ENCODE measurements around the gene STK25. TPM values are rescaled to one million over a fixed set of nuclear protein-coding genes. Genes with fewer than 3 reads are reported as not detected.

STK25 gene
- total RNA-seq: 86.6 TPM
- polyA plus RNA-seq: 198 TPM
- long read RNA-seq, donor 1, full-length matches to known transcripts: 1 of 1 reads
- long read RNA-seq, donor 1, partial matches to known transcripts: 0 of 1 reads
- long read RNA-seq, donor 1, other reads (novel, unspliced or antisense): 0 of 1 reads
- long read RNA-seq, donor 2, full-length matches to known transcripts: 49 of 49 reads
- long read RNA-seq, donor 2, partial matches to known transcripts: 0 of 49 reads
- long read RNA-seq, donor 2, other reads (novel, unspliced or antisense): 0 of 49 reads
- long read RNA-seq, donor 3, full-length matches to known transcripts: 33 of 38 reads
- long read RNA-seq, donor 3, partial matches to known transcripts: 5 of 38 reads
- long read RNA-seq, donor 3, other reads (novel, unspliced or antisense): 0 of 38 reads
- long read RNA-seq, donor 4, full-length matches to known transcripts: 15 of 15 reads
- long read RNA-seq, donor 4, partial matches to known transcripts: 0 of 15 reads
- long read RNA-seq, donor 4, other reads (novel, unspliced or antisense): 0 of 15 reads
- long read RNA-seq, donor 5, full-length matches to known transcripts: 50 of 55 reads
- long read RNA-seq, donor 5, partial matches to known transcripts: 0 of 55 reads
- long read RNA-seq, donor 5, other reads (novel, unspliced or antisense): 5 of 55 reads
- long read RNA-seq, donor 6, full-length matches to known transcripts: 11 of 11 reads
- long read RNA-seq, donor 6, partial matches to known transcripts: 0 of 11 reads
- long read RNA-seq, donor 6, other reads (novel, unspliced or antisense): 0 of 11 reads
- long read RNA-seq, donor 7, full-length matches to known transcripts: 25 of 25 reads
- long read RNA-seq, donor 7, partial matches to known transcripts: 0 of 25 reads
- long read RNA-seq, donor 7, other reads (novel, unspliced or antisense): 0 of 25 reads
- long read RNA-seq, donor 8, full-length matches to known transcripts: 11 of 11 reads
- long read RNA-seq, donor 8, partial matches to known transcripts: 0 of 11 reads
- long read RNA-seq, donor 8, other reads (novel, unspliced or antisense): 0 of 11 reads
- long read RNA-seq, donor 9, full-length matches to known transcripts: 17 of 17 reads
- long read RNA-seq, donor 9, partial matches to known transcripts: 0 of 17 reads
- long read RNA-seq, donor 9, other reads (novel, unspliced or antisense): 0 of 17 reads
- long read RNA-seq, donor 10, full-length matches to known transcripts: 21 of 21 reads
- long read RNA-seq, donor 10, partial matches to known transcripts: 0 of 21 reads
- long read RNA-seq, donor 10, other reads (novel, unspliced or antisense): 0 of 21 reads

- DNase-seq (ENCODE audit: low read depth in 6 of 9, low spot score in 9 of 9): peak; percentile 84 to 99 (median 96)
- H3K9me3 ChIP-seq (ENCODE audit: control insufficient read depth in 2 of 2, insufficient read depth in 1 of 2, low read length in 1 of 2): peaks cover 0 to 5% of the 10 kb centered on the region in 2 donors
- under 1% methylated on average over 122 of the region's 122 CpGs for WGBS
Observed at GRCh38 chr2:241508240-241509154, at the start of gene STK25. Gene STK25 (minus strand): TSS chr2:241508584. CDS start chr2:241508035, 549 bp downstream.

DNA sequence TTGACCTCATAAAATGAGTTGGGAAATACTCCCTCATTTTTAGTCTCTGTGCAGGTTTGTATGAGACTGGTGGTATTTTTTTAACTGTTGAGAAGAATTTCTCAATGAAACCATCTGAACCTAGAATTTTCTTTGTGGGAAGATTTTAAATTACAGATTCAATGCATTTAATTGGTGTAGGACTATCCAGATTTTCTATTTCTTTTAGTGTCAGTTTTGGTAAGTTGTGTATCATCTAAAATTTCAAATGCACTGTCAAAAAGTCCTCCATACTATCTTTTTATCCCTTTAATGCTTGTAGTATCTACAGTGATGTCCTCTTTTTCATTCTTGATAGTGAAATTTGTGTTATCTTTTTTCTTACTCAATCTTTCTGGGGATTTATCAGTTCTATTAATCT, 48.4 kb upstream of the STK25 start:
- Histone ChIP-seq H3K4me3 (ENCODE audit: low read length in 2 of 2) (no peak overlapping the region), H3K36me3 (ENCODE audit: control insufficient read depth in 2 of 2, insufficient read depth in 2 of 2, low read length in 1 of 2) (no peaks in the 10 kb centered on the region), H3K27me3 (ENCODE audit: control insufficient read depth in 2 of 2, insufficient read depth in 1 of 2, low read length in 1 of 2) (peaks cover 37 to 82% of the 10 kb centered on the region in 2 donors), H3K4me1 (ENCODE audit: control insufficient read depth in 2 of 2, insufficient read depth in 2 of 2, low read length in 2 of 2) (peaks cover 2 to 5% of the 10 kb centered on the region in 2 donors), H3K9me3 (ENCODE audit: control insufficient read depth in 2 of 2, insufficient read depth in 1 of 2, low read length in 1 of 2) (no peaks in the 10 kb centered on the region), H3K27ac (ENCODE audit: low read depth in 1 of 2, low read length in 1 of 2) (no peak overlapping the region)
- DNase-seq (ENCODE audit: low read depth in 6 of 9, low spot score in 9 of 9): no peak

More at GRCh38 chr2:241508240-241509154, at the start of gene STK25:
- H3K27ac ChIP-seq (ENCODE audit: low read depth in 1 of 2, low read length in 1 of 2): peak within 1 kb of the TSS in 1 of 2 donors; percentile 75
- peak within 1 kb of the TSS; percentile 70 to 90 for H3K4me3 ChIP-seq (ENCODE audit: low read length in 2 of 2)
- peaks cover 0 to 9% of the 10 kb centered on the region in 2 donors for H3K36me3 ChIP-seq (ENCODE audit: control insufficient read depth in 2 of 2, insufficient read depth in 2 of 2, low read length in 1 of 2)
- peaks cover 9 to 17% of the 10 kb centered on the region in 2 donors for H3K4me1 ChIP-seq (ENCODE audit: control insufficient read depth in 2 of 2, insufficient read depth in 2 of 2, low read length in 2 of 2)
- peaks cover 4 to 19% of the 10 kb centered on the region in 2 donors for H3K27me3 ChIP-seq (ENCODE audit: control insufficient read depth in 2 of 2, insufficient read depth in 1 of 2, low read length in 1 of 2)

DNA sequence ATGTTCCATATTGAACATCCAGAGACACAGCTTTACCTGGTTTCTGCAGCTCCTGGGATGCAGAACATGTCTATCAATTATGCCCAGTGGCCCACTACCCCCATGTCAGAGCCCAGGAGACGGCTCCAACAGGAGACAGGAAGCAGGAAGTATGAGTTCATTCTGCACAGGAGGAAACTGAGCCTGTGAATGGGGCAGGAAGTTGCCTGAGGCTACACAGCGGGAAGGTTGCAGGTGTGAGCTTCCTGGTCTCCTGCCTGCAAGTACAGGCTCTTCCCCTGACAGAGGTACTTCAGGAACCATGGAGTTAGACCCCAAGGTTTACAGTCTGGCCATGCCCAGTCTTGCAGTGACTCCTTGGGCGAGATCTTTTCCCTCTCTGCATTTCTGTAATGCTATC, 47.3 kb upstream of the STK25 start:
- H3K4me3 ChIP-seq (ENCODE audit: low read length in 2 of 2): no peak overlapping the region
- peaks cover 2 to 5% of the 10 kb centered on the region in 2 donors for H3K4me1 ChIP-seq (ENCODE audit: control insufficient read depth in 2 of 2, insufficient read depth in 2 of 2, low read length in 2 of 2)
- no peaks in the 10 kb centered on the region for H3K9me3 ChIP-seq (ENCODE audit: control insufficient read depth in 2 of 2, insufficient read depth in 1 of 2, low read length in 1 of 2)
- peaks cover 33 to 88% of the 10 kb centered on the region in 2 donors for H3K27me3 ChIP-seq (ENCODE audit: control insufficient read depth in 2 of 2, insufficient read depth in 1 of 2, low read length in 1 of 2)
- DNase-seq (ENCODE audit: low read depth in 6 of 9, low spot score in 9 of 9): no peak
- WGBS: 32% methylated on average over 3 of the region's 3 CpGs
- H3K36me3 ChIP-seq (ENCODE audit: control insufficient read depth in 2 of 2, insufficient read depth in 2 of 2, low read length in 1 of 2): no peaks in the 10 kb centered on the region
- no peak overlapping the region for H3K27ac ChIP-seq (ENCODE audit: low read depth in 1 of 2, low read length in 1 of 2)

DNA sequence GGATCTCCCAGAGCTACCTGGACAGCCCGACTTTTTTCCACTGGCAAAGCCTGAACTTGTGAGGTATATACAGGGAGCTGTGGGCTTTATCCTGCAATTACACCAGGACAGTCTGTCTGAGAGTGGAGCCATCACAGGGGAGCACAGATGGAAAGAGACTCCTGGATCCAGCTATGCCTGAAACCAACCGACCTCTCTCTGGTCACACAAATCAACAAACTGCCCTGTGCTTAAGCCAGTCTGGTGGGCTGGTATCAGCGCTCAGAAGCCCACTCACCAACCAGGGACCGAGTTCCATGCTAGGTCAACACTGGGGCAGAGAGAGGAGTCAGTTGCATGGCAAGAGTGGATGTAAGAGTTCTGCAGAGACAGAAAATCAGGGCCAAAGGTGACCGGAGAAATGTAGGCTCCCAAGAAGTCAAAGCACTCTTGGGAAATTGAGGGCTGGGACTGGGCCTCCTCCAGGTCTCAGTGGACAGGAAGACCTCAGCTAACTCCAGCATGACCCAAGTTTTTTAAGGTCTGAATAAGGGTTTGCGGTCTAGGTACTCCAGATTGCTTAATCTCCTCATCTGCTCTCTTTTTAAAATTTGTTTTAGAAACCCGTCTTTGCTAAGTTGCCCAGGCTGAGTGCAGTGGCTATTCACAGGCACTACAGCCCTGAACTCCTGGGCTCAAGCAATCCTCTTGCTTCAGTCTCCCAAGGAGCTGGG, 46.4 kb upstream of the STK25 start:
- no peak overlapping the region for H3K4me3 ChIP-seq (ENCODE audit: low read length in 2 of 2)
- H3K27ac ChIP-seq (ENCODE audit: low read depth in 1 of 2, low read length in 1 of 2): no peak overlapping the region
- H3K4me1 ChIP-seq (ENCODE audit: control insufficient read depth in 2 of 2, insufficient read depth in 2 of 2, low read length in 2 of 2): peaks cover 2 to 5% of the 10 kb centered on the region in 2 donors
- H3K36me3 ChIP-seq (ENCODE audit: control insufficient read depth in 2 of 2, insufficient read depth in 2 of 2, low read length in 1 of 2): no peaks in the 10 kb centered on the region
- WGBS: 97% methylated on average over 7 of the region's 7 CpGs
- peaks cover 24 to 85% of the 10 kb centered on the region in 2 donors for H3K27me3 ChIP-seq (ENCODE audit: control insufficient read depth in 2 of 2, insufficient read depth in 1 of 2, low read length in 1 of 2)
- no peaks in the 10 kb centered on the region for H3K9me3 ChIP-seq (ENCODE audit: control insufficient read depth in 2 of 2, insufficient read depth in 1 of 2, low read length in 1 of 2)
- DNase-seq (ENCODE audit: low read depth in 6 of 9, low spot score in 9 of 9): no peak

- H3K27me3 ChIP-seq (ENCODE audit: control insufficient read depth in 2 of 2, insufficient read depth in 1 of 2, low read length in 1 of 2): peaks cover 19 to 81% of the 10 kb centered on the region in 2 donors
- peaks cover 0 to 5% of the 10 kb centered on the region in 2 donors for H3K4me1 ChIP-seq (ENCODE audit: control insufficient read depth in 2 of 2, insufficient read depth in 2 of 2, low read length in 2 of 2)
- no peaks in the 10 kb centered on the region for H3K9me3 ChIP-seq (ENCODE audit: control insufficient read depth in 2 of 2, insufficient read depth in 1 of 2, low read length in 1 of 2)
- no peak overlapping the region for H3K4me3 ChIP-seq (ENCODE audit: low read length in 2 of 2)
- DNase-seq (ENCODE audit: low read depth in 6 of 9, low spot score in 9 of 9): no peak
- H3K36me3 ChIP-seq (ENCODE audit: control insufficient read depth in 2 of 2, insufficient read depth in 2 of 2, low read length in 1 of 2): no peaks in the 10 kb centered on the region
- no peak overlapping the region for H3K27ac ChIP-seq (ENCODE audit: low read depth in 1 of 2, low read length in 1 of 2)
- 60% methylated on average over 6 of the region's 6 CpGs for WGBS
Observed at GRCh38 chr2:241553981-241554380, 45.6 kb upstream of the STK25 start.

- Histone ChIP-seq H3K4me1 (ENCODE audit: control insufficient read depth in 2 of 2, insufficient read depth in 2 of 2, low read length in 2 of 2) (peaks cover 0 to 5% of the 10 kb centered on the region in 2 donors), H3K27me3 (ENCODE audit: control insufficient read depth in 2 of 2, insufficient read depth in 1 of 2, low read length in 1 of 2) (peaks cover 14 to 81% of the 10 kb centered on the region in 2 donors), H3K4me3 (ENCODE audit: low read length in 2 of 2) (no peak overlapping the region), H3K27ac (ENCODE audit: low read depth in 1 of 2, low read length in 1 of 2) (no peak overlapping the region), H3K9me3 (ENCODE audit: control insufficient read depth in 2 of 2, insufficient read depth in 1 of 2, low read length in 1 of 2) (no peaks in the 10 kb centered on the region), H3K36me3 (ENCODE audit: control insufficient read depth in 2 of 2, insufficient read depth in 2 of 2, low read length in 1 of 2) (no peaks in the 10 kb centered on the region)
- DNase-seq (ENCODE audit: low read depth in 6 of 9, low spot score in 9 of 9): no peak
- WGBS: 63% methylated on average over 12 of the region's 12 CpGs
Observed at GRCh38 chr2:241553512-241553830, 45.1 kb upstream of the STK25 start.

- Histone ChIP-seq H3K36me3 (ENCODE audit: control insufficient read depth in 2 of 2, insufficient read depth in 2 of 2, low read length in 1 of 2) (no peaks in the 10 kb centered on the region), H3K27ac (ENCODE audit: low read depth in 1 of 2, low read length in 1 of 2) (no peak overlapping the region), H3K9me3 (ENCODE audit: control insufficient read depth in 2 of 2, insufficient read depth in 1 of 2, low read length in 1 of 2) (no peaks in the 10 kb centered on the region), H3K4me1 (ENCODE audit: control insufficient read depth in 2 of 2, insufficient read depth in 2 of 2, low read length in 2 of 2) (peaks cover 0 to 5% of the 10 kb centered on the region in 2 donors), H3K27me3 (ENCODE audit: control insufficient read depth in 2 of 2, insufficient read depth in 1 of 2, low read length in 1 of 2) (peaks cover 3 to 81% of the 10 kb centered on the region in 2 donors), H3K4me3 (ENCODE audit: low read length in 2 of 2) (no peak overlapping the region)
- WGBS: 82% methylated on average over 33 of the region's 33 CpGs
- DNase-seq (ENCODE audit: low read depth in 6 of 9, low spot score in 9 of 9): no peak
Observed at GRCh38 chr2:241551998-241552737, 43.8 kb upstream of the STK25 start.
